HG03039 (cell line): Measurements from ENCODE around the gene TST.

ENCODE experiments used
- ATAC-seq: cut with Tn5 transposase; IDR thresholded peaks from one replicate; pipeline ENCODE4 v1.9.1; 2021; ENCODE audit warnings: mild to moderate bottlenecking, moderate library complexity; ENCODE audit not compliant: unreplicated experiment

The TST gene

GRCh38 chr22:37019309-37020191 is at the start of gene TST, which contains the start of gene MPST:
TSS of gene TST (minus strand) at chr22:37019447. CDS start at chr22:37018732, 715 bp downstream.
TSS of gene MPST (plus strand) at chr22:37019742. CDS start at chr22:37019837, 95 bp downstream.
- no peak for ATAC-seq

GRCh38 chr22:37068859-37069258 is 49.6 kb upstream of the TST start:
- no peak for ATAC-seq

- ATAC-seq: no peak
Measured at GRCh38 chr22:37067428-37067827, 48.2 kb upstream of the TST start.

- no peak for ATAC-seq
Measured at GRCh38 chr22:37065961-37066360, 46.7 kb upstream of the TST start.

- ATAC-seq: no peak
Measured at GRCh38 chr22:37065180-37065579, 45.9 kb upstream of the TST start.

- no peak for ATAC-seq
Measured at GRCh38 chr22:37064553-37064952, 45.3 kb upstream of the TST start.

GRCh38 chr22:37063431-37064420 is 44.5 kb upstream of the TST start:
- no peak for ATAC-seq

GRCh38 chr22:37062702-37063381 is 43.6 kb upstream of the TST start:
- ATAC-seq: no peak

- no peak for ATAC-seq
Measured at GRCh38 chr22:37062376-37062675, 43.1 kb upstream of the TST start.

- no peak for ATAC-seq
Measured at GRCh38 chr22:37061611-37062375, 42.5 kb upstream of the TST start.

- no peak for ATAC-seq
Measured at GRCh38 chr22:37060801-37061610, 41.8 kb upstream of the TST start.

GRCh38 chr22:37059876-37060449 is 40.7 kb upstream of the TST start:
- ATAC-seq: no peak

GRCh38 chr22:37058917-37059701 is 39.9 kb upstream of the TST start:
- ATAC-seq: no peak

GRCh38 chr22:37057796-37058510 is 38.7 kb upstream of the TST start:
- ATAC-seq: no peak

GRCh38 chr22:37057226-37057625 is 38.0 kb upstream of the TST start:
- no peak for ATAC-seq

- no peak for ATAC-seq
Measured at GRCh38 chr22:37056246-37056645, 37.0 kb upstream of the TST start.

GRCh38 chr22:37054600-37055365 is 35.5 kb upstream of the TST start:
- no peak for ATAC-seq
